ENCODE results near the gene PICK1.
"Not testable (repeated sequence)": the region's sequence is repeated elsewhere in the genome, so short reads cannot be mapped to it uniquely, and the experiment has no call there.

PICK1 gene

GRCh38 chr22:38074181-38075104 is 17.2 kb downstream of the PICK1 start:
- DNase-seq (ENCODE audit: low read depth in 2 of 2): no peak

- DNase-seq (ENCODE audit: low read depth in 2 of 2): no peak
These were observed 18.1 kb downstream of the PICK1 start for GRCh38 chr22:38075105-38075825.

- DNase-seq (ENCODE audit: low read depth in 2 of 2): no peak
These were observed 18.8 kb downstream of the PICK1 start for GRCh38 chr22:38075961-38076360.

- no peak for DNase-seq (ENCODE audit: low read depth in 2 of 2)
These were observed 19.9 kb downstream of the PICK1 start for GRCh38 chr22:38077096-38077495.

- no peak for DNase-seq (ENCODE audit: low read depth in 2 of 2)
These were observed 20.4 kb downstream of the PICK1 start for GRCh38 chr22:38077595-38077994.

- DNase-seq (ENCODE audit: low read depth in 2 of 2): no peak
These were observed 21.0 kb downstream of the PICK1 start for GRCh38 chr22:38078046-38078840.

GRCh38 chr22:38079208-38079607 is 22.0 kb downstream of the PICK1 start:
- not testable (repeated sequence) for DNase-seq (ENCODE audit: low read depth in 2 of 2)

- DNase-seq (ENCODE audit: low read depth in 2 of 2): no peak
These were observed 22.6 kb downstream of the PICK1 start for GRCh38 chr22:38079804-38080203.

- no peak for DNase-seq (ENCODE audit: low read depth in 2 of 2)
These were observed 23.3 kb downstream of the PICK1 start for GRCh38 chr22:38080474-38080849.

- DNase-seq (ENCODE audit: low read depth in 2 of 2): no peak
These were observed 23.8 kb downstream of the PICK1 start for GRCh38 chr22:38080850-38081635.

GRCh38 chr22:38081636-38081940 is 24.4 kb downstream of the PICK1 start:
- no peak for DNase-seq (ENCODE audit: low read depth in 2 of 2)

GRCh38 chr22:38081941-38082828 is 25.0 kb downstream of the PICK1 start:
- no peak for DNase-seq (ENCODE audit: low read depth in 2 of 2)

GRCh38 chr22:38082986-38083710 is 25.9 kb downstream of the PICK1 start:
- DNase-seq (ENCODE audit: low read depth in 2 of 2): no peak

GRCh38 chr22:38083931-38084631 is 26.9 kb downstream of the PICK1 start, which contains the start of gene SLC16A8:
TSS of gene SLC16A8 (minus strand) at chr22:38084184. CDS start at chr22:38082873, 1,311 bp downstream.
- no peak for DNase-seq (ENCODE audit: low read depth in 2 of 2)

- DNase-seq (ENCODE audit: low read depth in 2 of 2): no peak
These were observed 27.9 kb downstream of the PICK1 start for GRCh38 chr22:38085056-38085455.

- DNase-seq (ENCODE audit: low read depth in 2 of 2): no peak
These were observed 28.3 kb downstream of the PICK1 start for GRCh38 chr22:38085501-38085900.

GRCh38 chr22:38086001-38086845 is 29.0 kb downstream of the PICK1 start:
- DNase-seq (ENCODE audit: low read depth in 2 of 2): no peak

GRCh38 chr22:38086942-38087341 is 29.7 kb downstream of the PICK1 start:
- no peak for DNase-seq (ENCODE audit: low read depth in 2 of 2)
